GM21619 (cell line): ENCODE measurements around the gene PHF8.

Experiments
- ATAC-seq: cut with Tn5 transposase; IDR thresholded peaks from one replicate; pipeline ENCODE4 v1.9.1; 2021; ENCODE audit not compliant: unreplicated experiment

PHF8 gene

DNA sequence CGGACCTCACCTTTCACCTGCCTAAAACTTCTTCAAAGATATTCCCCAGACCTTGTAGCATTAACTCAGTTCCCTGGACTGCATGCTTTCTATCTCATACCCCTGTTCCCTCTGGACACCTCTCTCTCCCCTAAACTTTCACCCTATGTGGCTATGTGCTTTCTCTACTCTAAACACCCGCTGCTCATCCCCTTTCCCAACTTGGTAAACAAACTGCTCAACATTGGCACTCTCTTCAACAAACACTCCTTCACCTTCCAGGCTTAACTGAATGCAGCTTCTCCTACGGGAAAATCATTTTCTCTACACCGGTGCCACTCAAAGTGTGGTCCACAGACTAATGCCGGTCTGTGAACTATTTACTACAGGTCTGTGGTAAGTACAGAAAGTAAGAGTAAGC is 19.9 kb downstream of the PHF8 start:
- ATAC-seq = no peak

DNA sequence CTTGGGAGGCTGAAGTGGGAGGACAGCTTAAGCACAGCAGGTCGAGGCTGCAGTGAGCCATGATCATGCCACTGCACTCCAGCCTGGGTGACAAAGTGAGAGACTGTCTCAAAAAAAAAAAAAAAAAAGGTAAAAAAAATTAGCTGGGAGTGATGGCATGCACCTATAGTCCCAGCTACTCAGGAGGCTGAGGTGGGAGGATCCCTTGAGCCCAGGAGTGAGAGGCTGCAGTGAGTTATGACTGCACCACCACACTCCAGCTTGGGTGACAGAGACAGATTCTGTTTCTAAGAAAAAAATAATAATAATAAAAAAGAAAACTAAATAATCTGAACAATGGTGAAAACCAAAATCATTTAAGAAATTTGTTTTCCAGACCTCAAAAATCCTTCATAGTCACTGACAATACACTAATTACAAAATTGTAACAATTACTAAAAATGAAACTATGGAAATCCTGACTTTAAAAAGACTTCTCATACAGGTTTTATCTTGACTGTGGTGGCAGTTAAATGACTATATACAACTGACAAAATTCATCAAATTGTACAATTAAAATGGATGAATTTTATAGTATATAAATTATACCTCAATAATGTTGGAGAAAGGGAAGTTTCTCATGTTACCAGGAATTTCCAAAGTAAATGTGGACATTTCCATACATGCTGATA is 31.3 kb downstream of the PHF8 start:
- no peak for ATAC-seq

DNA sequence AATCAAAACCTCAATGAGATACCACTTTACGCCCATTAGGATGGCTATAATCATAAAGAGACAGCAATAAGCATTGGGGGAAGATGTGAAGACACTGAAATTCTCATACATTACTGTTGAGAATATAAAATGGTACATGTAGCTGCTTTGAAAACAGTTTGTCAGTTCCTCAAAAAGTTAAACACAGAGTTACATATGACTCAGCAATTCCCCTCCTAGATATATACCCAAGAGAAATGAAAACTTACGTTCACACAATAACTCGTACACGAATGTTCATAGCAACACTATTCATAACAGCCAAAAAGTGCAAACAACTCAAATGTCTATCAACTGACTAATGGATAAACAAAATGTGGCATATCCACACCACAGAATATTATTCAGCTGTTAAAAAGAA is 36.6 kb downstream of the PHF8 start:
- ATAC-seq = no peak

DNA sequence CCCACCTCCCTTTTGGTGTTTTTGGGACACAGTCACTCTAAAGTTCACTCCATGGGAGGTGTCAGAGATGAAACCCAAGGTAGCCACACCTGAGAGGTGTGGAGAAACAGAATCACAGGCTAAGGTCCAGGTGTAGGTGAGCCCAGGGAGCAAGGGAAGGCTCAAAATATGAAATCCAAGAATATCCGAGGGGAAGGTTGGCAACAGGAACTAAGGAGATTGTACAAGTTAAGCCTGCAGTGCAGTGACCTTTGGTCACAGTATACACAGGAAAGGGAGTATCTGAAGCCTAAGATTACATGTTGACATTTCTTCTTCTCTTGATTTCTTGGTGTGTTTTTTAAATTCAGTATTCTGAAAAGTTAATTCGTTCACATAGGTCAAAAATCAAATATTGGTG is 46.5 kb downstream of the PHF8 start:
- ATAC-seq = no peak

DNA sequence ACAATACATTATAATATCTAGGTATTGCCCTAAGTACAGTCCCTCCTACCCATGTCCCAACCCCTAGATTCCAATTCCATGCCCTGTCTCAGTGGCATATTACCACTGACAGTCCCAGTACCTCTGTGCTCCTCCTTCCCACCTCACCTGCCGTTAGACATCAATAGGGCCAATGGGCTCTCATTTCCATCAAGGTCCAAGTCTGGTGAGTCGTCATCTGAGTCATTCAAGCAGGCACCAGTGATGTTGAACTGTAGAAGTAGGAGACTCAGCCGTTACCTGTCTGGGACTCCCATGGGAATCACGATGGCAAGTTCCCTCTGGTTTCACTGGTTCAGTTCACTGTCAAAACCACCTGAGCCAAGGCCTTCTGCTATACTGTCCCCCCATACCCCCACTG is 51.7 kb downstream of the PHF8 start:
- ATAC-seq = no peak

DNA sequence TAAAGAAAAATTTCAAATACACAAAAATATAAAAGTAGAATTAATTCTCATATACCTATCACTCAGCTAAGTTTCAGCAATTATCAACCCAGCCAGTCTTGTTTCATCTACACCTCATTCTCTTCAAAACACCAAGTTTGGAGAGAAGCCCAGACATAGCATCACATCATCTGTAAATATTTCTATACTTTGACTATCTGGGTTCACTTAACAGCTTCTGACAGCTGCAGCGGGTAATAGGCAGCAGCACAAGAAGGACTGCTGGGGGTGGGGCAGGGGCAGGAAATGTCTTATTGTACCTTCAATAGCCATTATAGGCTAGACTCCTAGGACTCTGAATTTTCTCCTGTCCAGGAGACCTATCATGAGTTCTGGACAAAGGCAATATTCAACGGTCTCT is 54.1 kb downstream of the PHF8 start:
- ATAC-seq = no peak

DNA sequence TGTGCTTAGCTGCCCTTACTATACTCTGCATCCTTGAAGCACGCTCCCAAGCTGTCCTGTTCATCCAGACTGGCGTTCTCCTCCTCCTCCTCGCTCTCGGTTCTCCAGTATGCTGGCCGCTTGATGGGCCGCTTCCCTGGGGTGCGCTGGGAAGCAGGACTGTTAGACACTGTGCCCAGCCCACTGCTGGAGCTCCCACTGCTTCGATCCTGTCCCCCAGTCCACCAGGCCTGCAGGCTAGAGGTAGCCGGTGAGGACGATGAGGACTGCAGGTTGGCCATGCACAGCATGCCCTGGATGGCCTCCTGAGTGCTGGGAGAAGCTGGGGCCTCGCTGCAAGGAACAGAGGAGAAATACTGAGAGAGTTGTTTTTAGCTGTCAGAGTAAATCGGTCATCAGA is 59.4 kb downstream of the PHF8 start:
- no peak for ATAC-seq

DNA sequence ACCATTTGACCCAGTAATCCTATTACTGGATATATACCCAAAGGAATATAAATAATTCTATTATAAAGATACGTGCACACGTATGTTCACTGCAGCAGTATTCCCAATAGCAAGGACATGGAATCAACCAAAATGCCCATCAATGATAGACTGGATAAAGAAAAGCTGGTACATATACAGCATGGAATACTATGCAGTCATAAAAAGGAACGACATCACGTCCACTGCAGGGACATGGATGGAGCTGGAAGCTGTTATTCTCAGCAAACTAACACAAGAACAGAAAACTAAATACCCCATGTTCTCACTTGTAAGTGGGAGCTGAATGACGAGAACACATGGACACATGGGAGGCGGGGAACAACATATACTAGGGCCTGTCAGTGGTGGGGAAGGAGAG is 69.7 kb downstream of the PHF8 start:
- ATAC-seq = no peak

DNA sequence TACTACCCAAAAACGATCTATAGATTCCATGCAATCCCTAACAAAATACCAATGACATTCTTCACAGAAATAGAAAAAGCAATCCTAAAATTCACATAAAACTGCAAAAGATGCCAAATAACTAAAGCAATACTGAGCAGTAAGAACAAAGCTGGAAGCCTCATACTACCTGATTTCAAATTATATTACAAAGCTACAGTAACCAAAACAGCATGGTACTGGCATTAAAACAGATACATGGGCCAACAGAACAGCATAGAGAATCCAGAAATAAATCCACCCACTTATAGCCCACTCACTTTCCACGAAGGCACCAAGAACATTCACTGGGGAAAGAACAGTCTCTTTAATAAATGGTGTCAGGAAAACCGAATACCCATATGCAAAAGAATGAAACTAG is 74.7 kb downstream of the PHF8 start:
- ATAC-seq = no peak

DNA sequence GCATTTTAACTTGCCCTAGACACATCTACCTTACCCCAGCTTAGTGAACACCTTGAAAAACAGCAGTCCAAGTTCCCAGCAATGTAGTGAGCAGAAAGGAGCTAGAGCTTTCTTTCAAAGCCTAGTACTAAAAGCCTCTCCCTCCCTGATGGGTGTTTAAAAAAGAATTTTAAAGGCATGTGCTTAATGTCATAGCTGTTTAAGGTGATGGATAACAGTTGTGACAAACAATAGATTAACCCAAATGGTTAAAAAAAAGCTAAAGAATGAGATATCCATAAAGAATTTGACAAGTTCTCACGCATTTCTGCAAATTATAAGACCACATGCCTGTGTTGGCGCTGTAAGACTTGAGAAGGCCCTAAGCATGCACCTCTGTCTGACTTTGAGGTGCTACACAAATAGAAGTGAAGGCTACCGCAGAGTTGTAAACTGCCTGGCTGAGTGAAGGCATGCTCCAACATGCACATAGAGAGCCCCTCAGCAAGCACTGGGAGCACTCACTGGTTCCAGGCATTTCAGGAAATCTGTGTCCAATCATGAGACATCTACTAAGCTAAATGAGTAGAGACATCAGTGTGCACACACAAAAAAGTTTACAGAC is 94.0 kb downstream of the PHF8 start:
- no peak for ATAC-seq

DNA sequence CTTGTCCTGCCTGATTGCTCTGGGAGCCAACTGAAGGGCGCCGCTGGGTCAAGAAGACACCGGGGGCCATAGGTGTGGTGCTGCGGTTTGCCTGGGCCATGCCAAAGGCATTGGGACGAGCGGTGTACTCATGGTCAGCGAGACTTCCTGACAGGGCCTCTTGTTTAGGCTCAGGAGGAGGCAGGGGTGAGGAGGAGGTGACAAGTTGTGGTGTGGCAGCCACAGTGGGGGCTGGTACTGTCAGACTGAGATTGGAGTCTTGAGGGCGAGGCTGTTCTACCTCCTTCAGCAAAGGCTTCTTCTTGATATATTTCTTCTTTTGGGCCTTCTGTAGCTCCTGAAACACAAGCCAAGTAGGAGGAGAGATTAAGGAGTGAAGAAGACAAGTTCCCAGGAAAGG is 104.1 kb downstream of the PHF8 start:
- no peak for ATAC-seq

DNA sequence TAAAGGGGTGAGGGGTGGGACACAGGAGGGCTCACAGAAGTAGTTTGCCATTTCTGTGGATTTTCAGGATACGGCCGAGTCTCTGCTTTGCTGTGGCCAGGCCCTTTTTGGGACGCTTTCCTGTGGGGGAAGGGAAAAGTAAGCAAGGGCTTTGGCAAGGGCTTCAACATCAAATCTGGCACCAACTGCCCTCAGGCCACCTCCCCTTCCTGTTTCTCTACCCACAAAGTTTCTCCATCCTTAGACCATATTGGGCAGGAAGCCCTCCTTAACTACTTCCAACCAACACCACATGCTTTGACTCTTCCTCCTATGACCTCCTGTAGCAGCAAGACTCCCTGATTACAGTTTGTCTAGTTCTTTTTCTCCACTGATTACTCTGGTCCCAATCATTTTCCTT is 105.1 kb downstream of the PHF8 start:
- ATAC-seq = no peak

DNA sequence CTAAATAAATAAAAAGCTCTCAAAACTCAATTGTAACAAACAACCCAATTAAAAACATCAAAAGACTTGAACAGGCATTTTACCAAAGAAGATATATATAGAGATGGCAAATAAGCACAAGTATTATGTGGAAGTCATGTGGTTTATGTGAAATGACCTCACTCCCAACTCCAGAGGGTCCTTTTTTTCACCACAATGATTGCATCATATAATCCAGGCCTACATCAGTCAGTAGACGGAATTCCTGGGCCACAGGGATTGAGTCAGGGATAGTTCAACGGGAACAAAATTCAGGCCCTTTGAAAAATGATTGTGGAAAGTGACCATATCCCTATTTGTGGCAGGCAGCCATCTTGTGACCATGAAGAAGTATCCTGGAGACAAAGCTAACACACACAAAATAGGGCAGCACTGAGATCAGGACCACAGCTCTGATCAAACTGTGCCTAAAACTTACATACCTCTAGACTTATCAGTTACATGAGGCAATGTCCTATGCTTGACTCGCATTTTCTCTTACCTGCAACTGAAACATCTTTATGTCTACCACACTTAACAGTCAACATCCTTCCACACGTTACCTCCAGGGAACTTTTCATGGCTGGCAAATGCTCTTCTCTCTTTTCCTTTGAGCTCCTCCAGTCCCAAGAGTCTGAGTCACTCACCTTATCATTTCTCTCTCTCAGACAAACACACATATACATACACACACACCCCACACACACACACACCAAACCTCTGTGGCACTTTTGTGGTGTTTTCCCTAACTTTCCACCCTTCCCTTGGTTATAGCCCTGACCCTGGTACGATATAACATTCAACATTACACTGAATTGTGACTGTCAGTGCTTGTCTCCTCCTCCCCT is 113.5 kb downstream of the PHF8 start:
- no peak for ATAC-seq

DNA sequence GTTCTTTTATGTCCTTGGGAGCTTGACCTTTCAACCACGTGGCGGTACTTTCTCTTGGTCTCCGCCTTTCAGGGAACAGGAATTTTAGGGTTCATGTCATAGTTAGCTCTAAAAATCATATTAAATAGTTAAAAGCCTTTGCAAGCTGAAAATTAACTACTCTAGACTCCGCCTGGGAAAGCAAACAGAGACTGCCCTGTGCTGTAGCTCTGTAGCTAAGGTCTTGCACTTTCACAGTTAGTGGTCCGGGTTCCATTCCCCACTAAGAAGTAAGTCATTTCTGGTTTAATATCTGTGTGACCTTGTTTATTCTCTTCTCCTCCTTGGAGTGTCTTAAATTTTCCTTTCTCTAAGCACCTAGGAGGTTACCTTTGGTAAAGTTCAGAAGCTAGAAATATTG is 118.2 kb downstream of the PHF8 start:
- no peak for ATAC-seq

DNA sequence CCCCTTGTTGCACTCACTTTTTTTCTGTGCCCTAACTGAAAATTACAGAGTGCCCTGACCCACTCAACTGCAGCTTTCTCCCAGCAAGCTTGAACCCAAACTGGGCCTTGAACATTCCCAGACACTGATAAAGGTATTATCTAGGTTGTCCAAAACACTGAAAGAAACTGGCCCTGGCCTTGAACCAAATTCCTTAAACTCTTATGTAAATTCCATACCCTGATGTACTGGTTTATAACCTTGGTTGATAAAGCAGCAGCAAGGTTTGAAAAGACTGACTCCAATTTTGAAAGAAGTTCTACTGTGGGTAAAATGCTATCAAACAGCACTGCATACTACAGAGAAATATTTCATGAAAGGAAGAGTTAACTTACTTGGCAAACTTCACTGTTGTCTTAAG is 125.6 kb downstream of the PHF8 start:
- no peak for ATAC-seq

DNA sequence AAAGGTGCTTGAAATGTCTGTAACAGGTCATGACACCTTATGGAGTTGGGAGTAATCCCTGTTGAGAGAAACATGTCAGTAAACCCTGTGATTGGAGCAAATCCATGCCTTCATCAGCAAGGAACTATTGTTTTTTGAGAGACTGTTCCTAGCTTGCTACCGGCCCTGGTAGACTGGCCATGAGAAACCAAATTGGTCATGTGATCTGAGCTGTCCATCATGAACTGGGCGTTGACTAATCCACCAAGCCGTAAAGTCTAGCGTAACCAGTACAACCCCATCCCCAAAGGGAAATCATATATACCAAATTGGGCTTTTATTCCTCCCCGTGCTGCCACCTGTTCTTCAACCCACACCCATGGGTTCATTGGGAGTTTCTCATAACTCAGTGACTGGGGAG is 143.7 kb downstream of the PHF8 start:
- ATAC-seq = no peak

DNA sequence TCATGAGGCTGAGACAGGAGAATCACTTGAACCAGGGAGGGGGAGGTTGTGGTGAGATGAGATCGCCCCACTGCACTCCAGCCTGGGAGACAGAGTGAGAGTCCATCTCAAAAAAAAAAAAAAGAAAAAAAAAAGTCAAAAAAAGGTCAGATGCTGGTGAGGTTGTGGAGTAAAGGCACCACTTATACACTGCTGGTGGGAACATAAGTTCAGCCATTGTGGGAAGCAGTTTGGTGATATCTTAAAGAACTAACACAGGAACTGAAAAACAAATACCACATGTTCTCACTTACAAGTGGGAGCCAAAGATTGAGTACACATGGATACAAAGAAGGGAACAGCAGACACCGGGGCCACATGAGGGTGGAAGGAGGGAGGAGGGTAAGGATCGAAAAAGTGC is 149.0 kb downstream of the PHF8 start:
- ATAC-seq = no peak
